HG03066 (cell line): ENCODE data around the gene THSD4.

ENCODE experiments used
- ATAC-seq: cut with Tn5 transposase; IDR thresholded peaks from one replicate; pipeline ENCODE4 v1.9.1; 2021; ENCODE audit warnings: low read depth; ENCODE audit not compliant: unreplicated experiment

Gene THSD4

DNA sequence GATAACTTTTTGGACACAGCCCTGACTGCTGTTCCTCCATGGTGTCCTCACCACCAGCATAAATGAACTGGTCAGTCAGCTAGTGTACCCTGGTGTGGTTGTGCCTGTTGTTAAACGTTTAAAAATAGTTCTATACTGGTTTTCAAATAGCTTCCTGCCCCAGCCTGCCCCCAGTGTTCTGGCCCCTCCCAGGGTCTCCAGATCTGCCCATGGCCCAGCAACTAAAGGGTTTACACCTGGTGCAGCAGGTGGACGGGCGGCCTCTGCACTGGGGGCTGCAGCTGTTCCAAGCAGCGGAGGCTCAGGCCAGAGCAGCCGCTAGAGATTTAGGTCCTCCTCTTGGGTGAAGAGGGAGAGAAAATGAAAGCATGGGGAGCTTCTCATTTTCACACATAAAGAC is 689.0 kb downstream of the THSD4 start:
- no peak for ATAC-seq

DNA sequence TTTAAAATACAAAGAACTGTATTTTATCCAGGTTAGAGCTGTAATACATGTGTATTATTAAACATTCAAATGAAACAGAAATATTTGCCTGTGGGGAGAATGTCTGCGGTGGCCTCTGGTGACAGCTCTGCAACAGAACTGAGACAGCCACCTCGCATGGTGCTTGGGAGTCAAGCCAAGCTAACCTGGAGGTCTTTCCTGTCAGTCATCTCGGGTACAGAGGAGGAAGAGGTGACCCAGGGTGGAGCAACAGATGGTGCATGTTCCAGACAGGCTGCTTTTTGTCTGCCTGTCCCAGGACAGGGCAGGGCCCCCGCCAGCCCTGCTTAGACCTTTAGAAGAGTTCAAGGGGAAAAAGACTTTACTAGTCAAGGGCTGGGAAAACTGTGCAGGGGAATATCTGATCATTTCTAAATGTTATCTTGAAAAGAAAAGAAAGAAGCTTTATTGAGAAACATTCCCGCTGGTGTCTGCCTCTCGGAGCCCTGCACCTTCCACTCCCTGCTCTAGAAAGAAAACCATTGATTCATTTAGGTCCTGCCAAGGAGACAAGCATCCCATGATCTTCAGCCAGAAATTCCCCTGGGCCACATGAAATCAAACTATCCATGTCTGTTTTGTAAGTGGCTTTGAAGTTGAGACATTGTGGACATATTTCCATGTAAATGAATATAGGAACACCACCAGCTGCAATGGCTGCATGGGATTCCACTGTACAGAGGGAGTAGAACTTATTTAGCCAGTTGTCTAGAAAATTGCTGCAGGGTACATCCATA is 689.6 kb downstream of the THSD4 start:
- ATAC-seq, result no peak

DNA sequence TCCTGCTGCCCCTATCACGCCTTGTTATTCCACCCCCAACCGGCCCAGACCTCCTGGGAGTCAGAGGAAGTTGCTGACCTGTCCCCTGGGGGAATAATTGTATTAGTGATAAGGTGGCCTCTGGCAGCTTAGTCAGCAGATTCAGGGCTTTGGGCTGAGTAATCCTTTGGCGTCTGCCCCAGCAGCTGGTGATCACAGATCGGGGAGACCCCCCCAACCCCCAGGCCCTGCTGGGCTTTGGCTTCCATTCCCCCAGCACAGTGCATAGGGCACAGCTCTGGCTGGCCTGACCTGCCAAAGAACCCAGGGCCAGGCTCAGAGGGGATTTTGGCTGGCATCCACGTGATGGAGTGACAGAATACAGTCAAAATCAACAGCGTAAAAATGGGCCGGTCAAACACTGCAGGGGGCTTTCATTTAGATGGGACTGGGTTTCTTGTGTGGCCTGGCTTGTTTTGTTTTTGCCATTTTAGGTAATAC is 691.2 kb downstream of the THSD4 start:
- no peak for ATAC-seq

DNA sequence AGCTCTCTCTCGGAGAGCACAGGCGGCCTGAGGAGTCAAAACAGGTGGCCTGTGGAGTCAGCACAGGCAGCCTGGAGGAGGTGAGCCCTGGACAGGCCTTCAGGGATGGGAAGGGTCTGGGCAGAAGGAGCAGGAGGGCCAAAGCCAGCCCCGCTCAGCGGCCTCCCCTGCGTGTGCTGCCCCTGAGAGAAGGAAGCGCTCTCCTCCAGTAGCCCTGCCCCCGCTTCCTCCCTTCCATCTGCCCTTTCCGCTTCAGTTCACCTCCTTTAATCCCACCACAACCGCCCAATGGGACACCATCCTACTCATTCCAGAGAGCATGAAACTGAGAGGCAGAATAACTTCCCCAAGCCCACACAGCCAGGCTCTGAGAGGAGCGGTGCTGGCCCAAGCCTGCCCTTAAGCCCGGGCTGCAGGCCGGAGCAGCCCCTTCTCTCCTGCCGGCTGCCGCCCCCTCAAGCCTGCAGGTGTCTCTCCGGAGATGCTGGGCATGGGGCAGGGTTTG is 691.9 kb downstream of the THSD4 start:
- ATAC-seq, result no peak

DNA sequence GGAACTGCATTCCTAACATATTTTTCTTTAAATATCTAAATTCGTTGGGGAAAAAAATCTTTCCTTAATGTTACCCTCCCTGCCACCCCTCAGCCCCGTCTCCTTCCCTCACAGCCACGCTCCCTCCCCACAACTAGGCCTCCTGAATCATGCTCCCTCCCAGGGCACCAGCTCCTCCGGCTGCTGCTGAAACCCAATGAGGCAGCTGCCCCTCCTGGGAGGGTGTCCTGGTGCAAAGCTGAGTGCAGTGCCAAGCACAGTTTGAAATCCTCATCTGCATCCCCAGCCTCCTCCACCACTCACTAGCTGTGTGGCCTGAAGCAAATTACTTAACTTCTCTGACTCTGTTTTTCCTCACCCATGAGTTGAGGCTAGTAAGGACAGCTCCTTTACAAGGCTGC is 692.4 kb downstream of the THSD4 start:
- no peak for ATAC-seq

DNA sequence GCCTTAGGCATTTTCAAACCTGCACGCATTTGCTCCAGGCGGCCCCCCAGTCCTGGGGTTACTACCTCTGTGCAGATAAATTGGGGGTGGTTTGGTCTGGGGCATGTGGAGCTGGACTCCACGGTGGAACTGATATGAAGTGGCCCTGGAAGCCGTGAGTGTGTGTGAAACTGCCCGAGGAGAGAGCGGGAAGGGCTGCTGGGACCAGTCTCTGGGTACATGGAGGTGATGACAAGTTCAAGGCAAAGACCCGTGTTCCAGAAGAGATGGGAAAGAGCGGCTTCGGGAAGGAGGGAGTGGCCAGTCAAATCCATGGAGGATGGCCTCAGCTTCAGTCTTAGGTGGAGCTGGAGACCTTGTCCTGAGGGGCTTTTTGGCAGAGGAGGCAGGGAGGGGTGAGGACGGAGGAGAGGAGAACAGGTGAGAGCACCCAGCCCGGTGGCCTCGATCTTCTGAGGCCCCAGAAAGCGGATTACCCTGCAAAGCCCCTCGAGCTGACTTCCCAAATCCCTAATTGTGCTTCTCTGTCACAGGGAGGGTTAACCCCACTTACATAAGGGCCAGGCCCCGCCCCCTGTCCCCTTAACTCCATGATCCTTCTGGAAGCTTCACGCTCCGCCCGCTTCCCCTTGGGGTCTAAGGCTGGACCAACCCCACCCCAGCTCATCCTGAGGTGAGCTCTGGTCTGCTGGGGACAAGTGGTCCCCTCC is 693.2 kb downstream of the THSD4 start:
- ATAC-seq, result no peak

DNA sequence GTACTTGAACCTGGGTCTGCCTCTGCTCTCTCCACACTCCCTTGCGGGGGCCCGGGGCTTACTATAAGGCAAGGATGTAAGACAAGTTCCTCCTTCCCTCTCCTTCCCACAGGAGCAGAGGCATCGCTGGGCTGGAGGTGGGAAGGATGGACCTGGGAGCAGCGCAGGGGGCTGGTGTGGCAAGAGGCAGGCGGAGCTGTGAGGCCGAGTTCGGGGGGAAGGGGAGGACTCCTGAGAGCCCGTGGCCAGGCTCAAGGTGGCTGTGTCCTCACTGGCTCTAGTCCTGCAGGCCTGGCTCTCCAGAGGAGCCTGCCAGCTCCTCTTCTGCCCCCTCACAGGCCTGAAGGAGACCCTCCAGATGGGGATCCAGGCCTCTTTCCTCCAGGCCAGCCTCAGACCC is 694.1 kb downstream of the THSD4 start:
- ATAC-seq, result no peak

DNA sequence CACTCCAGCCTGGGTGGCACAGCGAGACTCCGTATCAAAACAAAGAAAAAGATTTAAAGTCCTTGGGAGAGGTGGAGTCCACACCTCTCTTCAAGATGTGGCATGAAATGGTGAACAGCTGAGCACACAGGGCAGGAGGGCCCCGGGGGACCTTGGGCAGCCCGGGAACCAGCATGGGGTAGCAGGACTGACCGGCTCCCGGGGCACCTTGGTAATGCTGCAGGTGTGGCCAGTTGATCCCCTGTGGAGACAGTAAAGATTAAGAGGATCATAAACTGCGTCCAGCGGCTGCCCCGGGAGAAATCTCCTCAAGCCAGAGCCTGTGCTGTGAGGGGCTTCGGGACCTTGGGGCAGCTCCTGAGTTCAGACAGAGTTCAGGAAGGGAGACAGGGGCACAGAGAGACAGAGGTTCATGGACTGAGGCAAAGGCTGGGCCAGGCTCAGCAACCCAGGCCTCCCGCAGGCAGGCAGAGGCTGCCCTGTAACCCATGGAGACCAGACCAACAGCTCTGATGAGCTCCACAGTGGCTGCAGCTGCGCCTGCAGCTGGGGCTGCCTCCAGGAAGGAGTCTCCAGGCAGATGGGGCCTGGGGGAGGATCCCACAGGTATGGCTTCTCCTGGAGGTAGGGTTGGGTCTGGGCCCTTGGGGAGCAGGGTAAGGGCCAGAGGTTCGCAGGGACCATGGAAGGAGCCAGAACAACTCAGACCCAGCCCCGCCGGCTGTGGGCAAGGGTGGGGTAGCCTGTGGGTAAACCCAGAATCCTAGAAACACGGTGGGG is 695.2 kb downstream of the THSD4 start, which contains the start of gene NR2E3:
TSS of gene NR2E3 (plus strand) at position 299 of the 780 bp plus-strand sequence. CDS start at position 489, 190 bp downstream.
- ATAC-seq, result no peak

DNA sequence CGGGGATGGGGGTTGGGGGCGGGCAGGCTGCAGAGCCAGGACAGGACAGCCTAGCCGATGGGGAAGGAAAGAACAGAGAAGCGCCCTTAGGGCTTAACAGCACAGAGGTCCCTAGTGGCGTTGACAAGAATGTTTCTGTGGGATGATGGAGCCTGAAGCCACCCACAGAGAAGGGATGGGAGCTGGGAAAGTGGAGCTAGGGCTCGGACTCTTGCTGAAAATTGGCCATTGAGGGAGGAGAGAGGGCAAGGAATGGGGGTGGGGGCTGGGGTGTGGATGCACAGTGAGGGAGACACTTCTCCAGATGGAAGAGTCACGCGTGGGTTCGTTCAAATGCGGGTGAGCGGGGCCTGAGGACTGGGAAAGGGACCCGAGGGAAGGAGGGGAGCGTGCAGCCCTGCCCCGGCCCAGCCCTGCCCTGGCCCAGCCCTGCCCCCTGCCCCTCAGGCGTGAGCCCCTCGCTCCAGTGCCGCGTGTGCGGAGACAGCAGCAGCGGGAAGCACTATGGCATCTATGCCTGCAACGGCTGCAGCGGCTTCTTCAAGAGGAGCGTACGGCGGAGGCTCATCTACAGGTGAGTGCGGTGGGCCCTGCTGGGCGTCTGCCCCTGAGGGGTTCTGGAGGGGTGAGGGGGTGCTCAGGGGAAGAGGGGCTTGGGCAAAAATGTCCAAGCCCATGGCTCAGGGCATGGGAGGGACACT is 695.9 kb downstream of the THSD4 start:
- ATAC-seq, result no peak

DNA sequence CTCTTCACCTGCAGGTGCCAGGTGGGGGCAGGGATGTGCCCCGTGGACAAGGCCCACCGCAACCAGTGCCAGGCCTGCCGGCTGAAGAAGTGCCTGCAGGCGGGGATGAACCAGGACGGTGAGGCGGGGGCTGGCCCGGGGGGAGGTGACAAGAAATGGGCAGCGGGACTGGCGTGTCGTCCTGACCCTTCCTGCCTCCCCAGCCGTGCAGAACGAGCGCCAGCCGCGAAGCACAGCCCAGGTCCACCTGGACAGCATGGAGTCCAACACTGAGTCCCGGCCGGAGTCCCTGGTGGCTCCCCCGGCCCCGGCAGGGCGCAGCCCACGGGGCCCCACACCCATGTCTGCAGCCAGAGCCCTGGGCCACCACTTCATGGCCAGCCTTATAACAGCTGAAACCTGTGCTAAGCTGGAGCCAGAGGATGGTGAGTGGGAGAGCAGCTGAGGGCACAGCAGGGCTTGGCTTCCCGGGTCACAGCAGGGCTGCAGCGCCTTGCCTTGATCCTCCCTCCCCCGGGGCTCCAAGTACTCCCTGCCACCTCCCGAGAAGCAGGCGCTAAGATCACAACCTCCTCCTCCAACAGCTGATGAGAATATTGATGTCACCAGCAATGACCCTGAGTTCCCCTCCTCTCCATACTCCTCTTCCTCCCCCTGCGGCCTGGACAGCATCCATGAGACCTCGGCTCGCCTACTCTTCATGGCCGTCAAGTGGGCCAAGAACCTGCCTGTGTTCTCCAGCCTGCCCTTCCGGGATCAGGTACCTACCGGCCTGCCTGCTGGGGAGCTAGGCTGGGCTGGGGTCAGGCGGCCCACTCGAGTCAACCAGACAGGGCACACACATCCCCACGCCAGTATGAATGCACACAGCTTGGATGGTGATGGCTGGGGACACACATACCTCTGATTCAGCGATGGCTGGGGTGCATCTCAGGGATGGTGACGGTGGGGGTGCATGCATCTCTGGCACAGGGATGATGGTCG is 696.8 kb downstream of the THSD4 start:
- no peak for ATAC-seq

DNA sequence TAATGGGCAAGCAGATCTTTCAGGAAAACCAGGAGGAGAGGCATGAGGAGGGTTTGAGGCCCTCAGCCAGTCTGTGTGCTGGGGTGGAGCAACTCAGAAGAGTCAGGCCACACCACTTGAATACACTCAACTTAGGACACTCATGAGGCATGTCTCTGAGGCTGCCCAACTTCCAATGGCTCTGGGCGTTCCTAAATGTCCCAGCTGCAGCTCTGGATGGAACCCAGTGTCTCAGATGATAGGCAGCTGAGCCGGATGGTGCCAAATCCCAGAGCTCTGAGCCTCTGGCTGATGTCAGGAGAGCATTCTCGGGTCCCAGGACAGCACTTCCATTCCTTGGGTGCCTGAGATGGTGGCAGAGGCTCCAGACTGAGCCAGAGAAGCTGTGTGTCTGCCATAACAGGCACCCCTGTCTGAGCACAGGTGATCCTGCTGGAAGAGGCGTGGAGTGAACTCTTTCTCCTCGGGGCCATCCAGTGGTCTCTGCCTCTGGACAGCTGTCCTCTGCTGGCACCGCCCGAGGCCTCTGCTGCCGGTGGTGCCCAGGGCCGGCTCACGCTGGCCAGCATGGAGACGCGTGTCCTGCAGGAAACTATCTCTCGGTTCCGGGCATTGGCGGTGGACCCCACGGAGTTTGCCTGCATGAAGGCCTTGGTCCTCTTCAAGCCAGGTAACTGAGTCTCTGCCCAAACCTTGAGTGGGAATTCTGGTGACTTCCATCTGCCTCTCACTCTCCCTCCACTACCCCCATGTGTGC is 697.9 kb downstream of the THSD4 start:
- ATAC-seq, result no peak

DNA sequence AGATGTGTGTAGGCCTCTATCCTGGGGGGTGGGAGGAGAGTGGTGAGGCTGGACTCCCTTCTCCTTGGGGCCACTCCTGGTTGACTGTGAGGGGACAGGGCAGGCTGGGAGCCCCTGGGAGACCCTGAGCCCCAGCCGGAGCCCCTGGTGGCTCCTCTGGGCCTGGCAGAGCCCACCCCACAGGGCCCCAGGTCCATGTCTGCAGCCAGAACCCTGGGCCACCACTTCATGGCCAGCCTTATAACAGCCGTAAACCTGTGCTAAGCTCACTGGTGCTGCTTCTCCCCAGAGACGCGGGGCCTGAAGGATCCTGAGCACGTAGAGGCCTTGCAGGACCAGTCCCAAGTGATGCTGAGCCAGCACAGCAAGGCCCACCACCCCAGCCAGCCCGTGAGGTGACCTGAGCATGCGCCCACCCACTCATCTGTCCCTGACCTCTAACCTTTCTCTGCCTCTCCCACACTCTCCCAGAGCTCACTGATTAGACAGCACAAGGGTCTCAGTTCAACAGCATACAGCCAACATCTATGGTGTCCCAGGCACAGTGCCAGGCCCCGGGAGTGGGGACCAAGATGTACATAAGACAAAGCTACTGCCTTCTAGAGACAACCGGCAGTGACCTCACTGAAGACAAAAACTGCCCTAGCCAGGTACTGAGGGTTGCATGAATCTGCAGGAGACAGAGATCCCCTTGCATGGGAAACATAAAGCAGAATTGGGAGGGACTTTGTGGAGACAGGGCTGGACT is 698.6 kb downstream of the THSD4 start:
- no peak for ATAC-seq

DNA sequence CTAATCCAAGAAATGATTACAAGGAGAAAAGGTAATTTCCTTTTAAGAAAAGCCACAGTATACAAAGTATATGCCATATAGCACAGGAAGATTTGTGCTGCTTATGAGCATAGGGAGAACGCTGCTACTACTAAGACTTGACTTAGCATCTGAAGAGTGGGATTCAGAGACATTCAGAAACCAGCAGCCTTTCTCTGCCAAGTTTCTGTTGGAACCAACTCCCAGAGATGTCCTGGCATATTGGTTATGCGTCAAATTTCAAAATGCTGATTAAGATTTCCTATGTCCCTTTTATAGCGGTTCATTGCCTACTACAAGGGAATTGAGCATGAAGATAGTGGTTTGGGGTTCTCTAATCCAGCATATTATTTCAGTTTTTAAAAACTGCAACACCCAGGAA is 700.0 kb downstream of the THSD4 start:
- ATAC-seq, result no peak

DNA sequence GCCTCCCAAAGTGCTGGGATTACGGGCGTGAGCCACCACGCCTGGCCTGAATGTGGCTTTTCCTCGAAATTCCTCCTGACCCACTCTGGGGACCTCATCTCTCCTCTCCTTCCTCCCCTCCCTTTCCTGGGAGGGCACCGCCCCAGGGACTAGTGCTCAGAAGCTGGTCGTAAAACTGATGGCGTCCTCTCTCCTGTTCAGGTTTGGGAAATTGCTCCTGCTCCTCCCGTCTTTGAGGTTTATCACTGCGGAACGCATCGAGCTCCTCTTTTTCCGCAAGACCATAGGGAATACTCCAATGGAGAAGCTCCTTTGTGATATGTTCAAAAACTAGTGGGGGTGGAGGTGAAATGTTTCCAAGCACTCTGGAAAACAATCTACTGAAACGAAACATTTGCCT is 702.1 kb downstream of the THSD4 start:
- no peak for ATAC-seq

DNA sequence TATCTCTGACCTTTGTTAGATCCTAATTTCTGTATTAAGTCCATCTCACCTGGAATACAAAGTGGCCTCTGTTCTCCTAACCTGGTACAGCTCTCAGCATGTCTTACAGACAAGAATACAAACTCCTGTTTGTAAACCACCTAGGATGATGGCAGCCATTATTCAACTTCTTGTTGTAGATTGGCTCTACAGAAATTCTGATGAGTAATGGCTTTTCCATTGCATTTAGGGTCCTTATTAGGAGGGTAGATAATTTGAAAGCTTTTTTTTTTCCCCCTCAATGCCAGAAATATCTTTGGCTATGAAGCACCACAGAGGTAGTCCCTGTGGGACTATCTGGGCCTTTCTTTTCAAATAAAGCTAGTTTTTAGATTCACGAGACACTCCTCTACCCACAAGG is 704.9 kb downstream of the THSD4 start:
- ATAC-seq, result no peak

DNA sequence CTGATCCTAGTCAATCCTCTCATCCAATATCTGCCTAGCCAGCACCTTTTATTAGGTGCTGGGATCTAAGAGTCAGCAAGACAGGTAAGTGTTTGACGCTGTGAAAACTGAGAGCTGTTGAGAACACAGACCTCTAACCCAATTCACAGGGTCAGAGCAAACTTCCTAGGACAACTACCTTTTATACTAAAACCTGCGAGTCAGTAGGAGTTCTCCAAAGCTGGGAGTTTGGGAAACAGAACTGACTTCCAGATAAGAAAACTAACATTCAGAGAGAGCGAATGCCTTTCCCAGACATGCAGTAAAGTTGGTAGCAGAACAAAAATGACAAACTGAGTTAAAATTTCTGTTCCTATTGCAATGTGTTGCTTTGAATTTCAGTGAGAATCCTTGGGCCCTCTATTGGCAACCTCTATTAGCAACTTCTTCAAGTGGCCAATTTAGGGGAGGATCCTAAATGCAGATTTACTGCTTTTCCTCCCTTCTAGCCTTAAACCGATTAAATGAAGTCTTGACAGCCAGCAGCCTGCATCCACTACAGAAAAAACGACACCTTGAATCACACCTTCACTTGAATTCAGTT is 706.4 kb downstream of the THSD4 start:
- no peak for ATAC-seq

DNA sequence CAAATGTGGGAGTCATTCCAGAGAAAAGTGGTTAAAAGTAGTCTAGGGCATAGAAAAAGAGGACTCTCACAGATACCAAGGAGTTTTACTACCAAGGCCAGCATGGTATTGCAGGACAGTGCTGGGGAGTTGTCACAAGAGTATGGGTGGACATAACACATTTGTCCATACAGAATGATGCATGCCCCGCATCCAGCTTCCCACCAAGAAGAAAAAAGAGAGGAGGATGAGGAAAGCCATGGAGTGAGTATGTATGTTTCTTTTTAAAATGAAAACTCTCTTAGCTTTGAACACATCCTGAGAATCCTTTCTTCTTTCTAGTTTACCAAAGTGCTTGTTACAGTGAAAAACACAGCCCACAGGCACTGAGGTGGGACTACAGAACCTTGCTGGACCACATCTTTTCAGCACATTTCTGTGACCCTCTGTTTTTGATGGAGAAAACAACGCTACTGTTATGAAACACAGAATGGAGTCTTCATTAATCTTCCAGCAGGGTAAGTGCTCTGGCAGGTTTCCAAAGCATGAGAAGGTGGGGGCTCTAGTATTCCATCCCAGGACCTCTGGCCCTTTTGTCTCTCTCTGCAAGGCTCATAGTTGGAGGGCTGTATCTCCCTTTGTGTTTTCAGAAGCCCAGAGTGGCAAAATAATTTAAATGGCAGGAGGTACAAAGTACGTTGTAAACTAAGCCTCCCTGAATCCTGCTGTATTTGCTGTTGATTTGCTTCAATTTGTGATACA is 707.8 kb downstream of the THSD4 start:
- ATAC-seq, result no peak
